ENCODE results near the gene SMURF2.

The SMURF2 gene

GRCh38 chr17:64499805-64500486, 162.2 kb downstream of the SMURF2 start:
- ATAC-seq, result no peak
- TF ChIP-seq ISL1 (CRISPR knock-in tag; IDR thresholded peaks at IDR 0.05) (no peak), TOX (CRISPR knock-in tag; IDR thresholded peaks at IDR 0.05; ENCODE audit: borderline replicate concordance) (0 out of 2 replicates have a peak, but pooled peaks have one; percentile 7), ESRRG (CRISPR knock-in tag; IDR thresholded peaks at IDR 0.05) (no peak), ZNF70 (CRISPR knock-in tag; IDR thresholded peaks at IDR 0.05) (no peak), GLIS3 (CRISPR knock-in tag; IDR thresholded peaks at IDR 0.05) (0 out of 2 replicates have a peak, but pooled peaks have one; percentile 54), ZFP30 (CRISPR knock-in tag; IDR thresholded peaks at IDR 0.05) (no peak), ARNTL (CRISPR knock-in tag; IDR thresholded peaks at IDR 0.05; ENCODE audit: borderline replicate concordance, low read depth) (0 out of 2 replicates have a peak, but pooled peaks have one; percentile 5), ZNF8 (CRISPR knock-in tag; IDR thresholded peaks at IDR 0.05) (peak; percentile 11; the same call in 1 of the 2 replicates)
- TF ChIP-seq, protein P1, sequence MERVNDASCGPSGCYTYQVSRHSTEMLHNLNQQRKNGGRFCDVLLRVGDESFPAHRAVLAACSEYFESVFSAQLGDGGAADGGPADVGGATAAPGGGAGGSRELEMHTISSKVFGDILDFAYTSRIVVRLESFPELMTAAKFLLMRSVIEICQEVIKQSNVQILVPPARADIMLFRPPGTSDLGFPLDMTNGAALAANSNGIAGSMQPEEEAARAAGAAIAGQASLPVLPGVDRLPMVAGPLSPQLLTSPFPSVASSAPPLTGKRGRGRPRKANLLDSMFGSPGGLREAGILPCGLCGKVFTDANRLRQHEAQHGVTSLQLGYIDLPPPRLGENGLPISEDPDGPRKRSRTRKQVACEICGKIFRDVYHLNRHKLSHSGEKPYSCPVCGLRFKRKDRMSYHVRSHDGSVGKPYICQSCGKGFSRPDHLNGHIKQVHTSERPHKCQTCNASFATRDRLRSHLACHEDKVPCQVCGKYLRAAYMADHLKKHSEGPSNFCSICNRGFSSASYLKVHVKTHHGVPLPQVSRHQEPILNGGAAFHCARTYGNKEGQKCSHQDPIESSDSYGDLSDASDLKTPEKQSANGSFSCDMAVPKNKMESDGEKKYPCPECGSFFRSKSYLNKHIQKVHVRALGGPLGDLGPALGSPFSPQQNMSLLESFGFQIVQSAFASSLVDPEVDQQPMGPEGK (CRISPR knock-in tag; IDR thresholded peaks at IDR 0.05; ENCODE audit: borderline replicate concordance), result no peak; the same call in 1 of the 2 replicates

DNA sequence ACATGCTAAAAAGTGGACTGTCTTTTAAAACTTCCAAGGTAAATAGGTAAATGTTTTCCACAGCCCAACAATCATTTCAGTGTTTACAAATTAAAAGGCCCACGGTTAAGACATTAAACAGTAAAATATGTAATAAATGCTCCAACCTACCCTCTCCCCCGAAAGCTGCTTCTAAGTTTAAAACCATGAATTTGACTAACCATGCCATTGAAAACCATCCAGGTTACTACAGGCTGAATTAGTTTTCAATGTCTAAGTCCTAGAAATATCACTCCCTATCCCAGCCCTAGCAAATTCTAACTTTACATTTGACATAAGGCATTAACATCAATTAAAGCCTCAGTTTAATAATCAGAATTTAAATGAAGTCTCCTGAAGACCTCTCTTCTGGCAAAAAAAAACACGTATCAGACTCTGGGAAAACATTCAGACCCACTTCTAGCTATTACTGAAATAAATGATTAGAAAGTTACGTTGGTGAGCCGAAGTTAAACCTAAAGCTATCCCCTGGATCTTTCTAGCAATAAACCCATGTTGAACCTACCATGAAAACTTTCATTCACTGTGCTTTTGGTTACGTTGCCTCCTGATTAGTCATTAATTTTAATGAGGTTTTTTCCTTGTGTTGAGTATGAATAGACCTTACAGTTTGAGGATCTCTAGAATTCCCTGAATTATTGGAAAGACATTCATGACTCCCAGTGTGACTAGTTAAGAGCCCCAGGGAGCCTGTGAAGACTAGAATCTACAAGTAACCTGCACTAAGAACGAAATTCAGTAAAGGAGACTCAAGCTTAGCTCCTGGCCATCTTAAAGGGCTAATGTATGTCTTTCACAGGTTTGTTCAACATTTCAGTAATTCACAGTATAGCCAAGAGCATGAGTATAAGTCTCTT, 163.6 kb downstream of the SMURF2 start:
- no peak for ATAC-seq
- TF ChIP-seq PPARA (CRISPR knock-in tag; IDR thresholded peaks at IDR 0.05; ENCODE audit: borderline replicate concordance) (peak; percentile 52; the same call in 1 of the 2 replicates), ZFP3 (CRISPR knock-in tag; IDR thresholded peaks at IDR 0.05) (no peak), ZNF70 (CRISPR knock-in tag; IDR thresholded peaks at IDR 0.05) (0 out of 2 replicates have a peak, but pooled peaks have one; percentile 11), RARB (CRISPR knock-in tag; IDR thresholded peaks at IDR 0.05) (peak; percentile 10; the same call in 1 of the 2 replicates), BACH2 (CRISPR knock-in tag; IDR thresholded peaks at IDR 0.05; ENCODE audit: borderline replicate concordance) (no peak), CSDC2 (CRISPR knock-in tag; IDR thresholded peaks at IDR 0.05) (no peak), OSR1 (CRISPR knock-in tag; IDR thresholded peaks at IDR 0.05) (no peak), ZFP30 (CRISPR knock-in tag; IDR thresholded peaks at IDR 0.05) (peak; percentile 33), ZNF565 (CRISPR knock-in tag; conservative IDR thresholded peaks at IDR 0.05; ENCODE audit: low read depth) (0 out of 2 replicates have a peak, but pooled peaks have one; percentile 21), ZNF8 (CRISPR knock-in tag; IDR thresholded peaks at IDR 0.05) (peak; percentile 19; the same call in 1 of the 2 replicates), ESRRG (CRISPR knock-in tag; IDR thresholded peaks at IDR 0.05) (peak; percentile 83; the same call in 1 of the 2 replicates), TOX (CRISPR knock-in tag; IDR thresholded peaks at IDR 0.05; ENCODE audit: borderline replicate concordance) (peak; percentile 56; the same call in 1 of the 2 replicates), ISL1 (CRISPR knock-in tag; IDR thresholded peaks at IDR 0.05) (no peak), GLIS3 (CRISPR knock-in tag; IDR thresholded peaks at IDR 0.05) (peak; percentile 87), TCF4 (CRISPR knock-in tag; IDR thresholded peaks at IDR 0.05; ENCODE audit: borderline replicate concordance) (0 out of 2 replicates have a peak, but pooled peaks have one; percentile 35), SNAI2 (CRISPR knock-in tag; IDR thresholded peaks at IDR 0.05) (peak; percentile 10; the same call in 1 of the 2 replicates), ZC3H10 (CRISPR knock-in tag; IDR thresholded peaks at IDR 0.05) (peak; percentile 79), ARNTL (CRISPR knock-in tag; IDR thresholded peaks at IDR 0.05; ENCODE audit: borderline replicate concordance, low read depth) (peak; percentile 81)
- TF ChIP-seq, protein P1 (CRISPR knock-in tag; IDR thresholded peaks at IDR 0.05; ENCODE audit: borderline replicate concordance), result peak; percentile 89
- TF ChIP-seq, protein P2, sequence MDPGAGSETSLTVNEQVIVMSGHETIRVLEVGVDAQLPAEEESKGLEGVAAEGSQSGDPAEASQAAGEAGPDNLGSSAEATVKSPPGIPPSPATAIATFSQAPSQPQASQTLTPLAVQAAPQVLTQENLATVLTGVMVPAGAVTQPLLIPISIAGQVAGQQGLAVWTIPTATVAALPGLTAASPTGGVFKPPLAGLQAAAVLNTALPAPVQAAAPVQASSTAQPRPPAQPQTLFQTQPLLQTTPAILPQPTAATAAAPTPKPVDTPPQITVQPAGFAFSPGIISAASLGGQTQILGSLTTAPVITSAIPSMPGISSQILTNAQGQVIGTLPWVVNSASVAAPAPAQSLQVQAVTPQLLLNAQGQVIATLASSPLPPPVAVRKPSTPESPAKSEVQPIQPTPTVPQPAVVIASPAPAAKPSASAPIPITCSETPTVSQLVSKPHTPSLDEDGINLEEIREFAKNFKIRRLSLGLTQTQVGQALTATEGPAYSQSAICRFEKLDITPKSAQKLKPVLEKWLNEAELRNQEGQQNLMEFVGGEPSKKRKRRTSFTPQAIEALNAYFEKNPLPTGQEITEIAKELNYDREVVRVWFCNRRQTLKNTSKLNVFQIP (CRISPR knock-in tag; IDR thresholded peaks at IDR 0.05; ENCODE audit: borderline replicate concordance, low read depth), result 0 out of 2 replicates have a peak, but pooled peaks have one; percentile 86
- TF ChIP-seq, protein P3, sequence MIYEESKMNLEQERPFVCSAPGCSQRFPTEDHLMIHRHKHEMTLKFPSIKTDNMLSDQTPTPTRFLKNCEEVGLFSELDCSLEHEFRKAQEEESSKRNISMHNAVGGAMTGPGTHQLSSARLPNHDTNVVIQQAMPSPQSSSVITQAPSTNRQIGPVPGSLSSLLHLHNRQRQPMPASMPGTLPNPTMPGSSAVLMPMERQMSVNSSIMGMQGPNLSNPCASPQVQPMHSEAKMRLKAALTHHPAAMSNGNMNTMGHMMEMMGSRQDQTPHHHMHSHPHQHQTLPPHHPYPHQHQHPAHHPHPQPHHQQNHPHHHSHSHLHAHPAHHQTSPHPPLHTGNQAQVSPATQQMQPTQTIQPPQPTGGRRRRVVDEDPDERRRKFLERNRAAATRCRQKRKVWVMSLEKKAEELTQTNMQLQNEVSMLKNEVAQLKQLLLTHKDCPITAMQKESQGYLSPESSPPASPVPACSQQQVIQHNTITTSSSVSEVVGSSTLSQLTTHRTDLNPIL (CRISPR knock-in tag; IDR thresholded peaks at IDR 0.05; ENCODE audit: low read depth), result peak; percentile 71
- TF ChIP-seq, protein P4, sequence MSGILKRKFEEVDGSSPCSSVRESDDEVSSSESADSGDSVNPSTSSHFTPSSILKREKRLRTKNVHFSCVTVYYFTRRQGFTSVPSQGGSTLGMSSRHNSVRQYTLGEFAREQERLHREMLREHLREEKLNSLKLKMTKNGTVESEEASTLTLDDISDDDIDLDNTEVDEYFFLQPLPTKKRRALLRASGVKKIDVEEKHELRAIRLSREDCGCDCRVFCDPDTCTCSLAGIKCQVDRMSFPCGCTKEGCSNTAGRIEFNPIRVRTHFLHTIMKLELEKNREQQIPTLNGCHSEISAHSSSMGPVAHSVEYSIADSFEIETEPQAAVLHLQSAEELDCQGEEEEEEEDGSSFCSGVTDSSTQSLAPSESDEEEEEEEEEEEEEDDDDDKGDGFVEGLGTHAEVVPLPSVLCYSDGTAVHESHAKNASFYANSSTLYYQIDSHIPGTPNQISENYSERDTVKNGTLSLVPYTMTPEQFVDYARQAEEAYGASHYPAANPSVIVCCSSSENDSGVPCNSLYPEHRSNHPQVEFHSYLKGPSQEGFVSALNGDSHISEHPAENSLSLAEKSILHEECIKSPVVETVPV (CRISPR knock-in tag; IDR thresholded peaks at IDR 0.05), result peak; percentile 84
- TF ChIP-seq, protein P5, sequence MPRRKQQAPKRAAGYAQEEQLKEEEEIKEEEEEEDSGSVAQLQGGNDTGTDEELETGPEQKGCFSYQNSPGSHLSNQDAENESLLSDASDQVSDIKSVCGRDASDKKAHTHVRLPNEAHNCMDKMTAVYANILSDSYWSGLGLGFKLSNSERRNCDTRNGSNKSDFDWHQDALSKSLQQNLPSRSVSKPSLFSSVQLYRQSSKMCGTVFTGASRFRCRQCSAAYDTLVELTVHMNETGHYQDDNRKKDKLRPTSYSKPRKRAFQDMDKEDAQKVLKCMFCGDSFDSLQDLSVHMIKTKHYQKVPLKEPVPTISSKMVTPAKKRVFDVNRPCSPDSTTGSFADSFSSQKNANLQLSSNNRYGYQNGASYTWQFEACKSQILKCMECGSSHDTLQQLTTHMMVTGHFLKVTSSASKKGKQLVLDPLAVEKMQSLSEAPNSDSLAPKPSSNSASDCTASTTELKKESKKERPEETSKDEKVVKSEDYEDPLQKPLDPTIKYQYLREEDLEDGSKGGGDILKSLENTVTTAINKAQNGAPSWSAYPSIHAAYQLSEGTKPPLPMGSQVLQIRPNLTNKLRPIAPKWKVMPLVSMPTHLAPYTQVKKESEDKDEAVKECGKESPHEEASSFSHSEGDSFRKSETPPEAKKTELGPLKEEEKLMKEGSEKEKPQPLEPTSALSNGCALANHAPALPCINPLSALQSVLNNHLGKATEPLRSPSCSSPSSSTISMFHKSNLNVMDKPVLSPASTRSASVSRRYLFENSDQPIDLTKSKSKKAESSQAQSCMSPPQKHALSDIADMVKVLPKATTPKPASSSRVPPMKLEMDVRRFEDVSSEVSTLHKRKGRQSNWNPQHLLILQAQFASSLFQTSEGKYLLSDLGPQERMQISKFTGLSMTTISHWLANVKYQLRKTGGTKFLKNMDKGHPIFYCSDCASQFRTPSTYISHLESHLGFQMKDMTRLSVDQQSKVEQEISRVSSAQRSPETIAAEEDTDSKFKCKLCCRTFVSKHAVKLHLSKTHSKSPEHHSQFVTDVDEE (CRISPR knock-in tag; IDR thresholded peaks at IDR 0.05), result no peak
